ENCODE measurements around the gene TMEM178B.

Gene TMEM178B

GRCh38 chr7:141288626-141289025 lies 214.8 kb downstream of the TMEM178B start:
- Histone ChIP-seq H3K36me3 (replicated peaks in 1 of 2; ENCODE audit: control insufficient read depth in 2 of 2, insufficient read depth in 2 of 2, low read length in 2 of 2) (no peaks in the 10 kb centered on the region), H3K27me3 (ENCODE audit: control insufficient read depth in 3 of 3, insufficient read depth in 3 of 3, low read depth in 1 of 3, low read length in 3 of 3) (no peaks in the 10 kb centered on the region), H2BK5ac (ENCODE audit: low read length) (no peak overlapping the region), H4K8ac (ENCODE audit: low read depth, low read length) (no peak overlapping the region), H3K4me1 (ENCODE audit: control insufficient read depth in 2 of 2, insufficient read depth in 1 of 2, low read depth in 1 of 2, low read length in 2 of 2) (peaks cover 0 to 1% of the 10 kb centered on the region in 2 donors), H3K4me3 (ENCODE audit: low read length in 2 of 2) (no peak overlapping the region), H2AFZ (ENCODE audit: low read length) (no peak overlapping the region), H3K14ac (ENCODE audit: low read length) (no peak overlapping the region), H2BK120ac (ENCODE audit: low read depth, low read length) (no peak overlapping the region), H3K9me3 (replicated peaks in 1 of 2; ENCODE audit: control insufficient read depth in 2 of 2, insufficient read depth in 1 of 2, low read depth in 1 of 2, low read length in 2 of 2) (no peaks in the 10 kb centered on the region), H3K9ac (ENCODE audit: low read depth, low read length, poor library complexity) (no peak overlapping the region), H3K79me1 (ENCODE audit: low read depth, low read length) (no peaks in the 10 kb centered on the region), H3K27ac (replicated peaks; ENCODE audit: low read length) (no peak overlapping the region), H2BK12ac (ENCODE audit: low read length) (no peak overlapping the region), H3K23ac (ENCODE audit: low read depth, low read length, poor library complexity) (no peak overlapping the region), H3K4me2 (ENCODE audit: insufficient read depth, low read length, poor library complexity, severe bottlenecking) (no peak overlapping the region), H4K91ac (ENCODE audit: low read depth, low read length, poor library complexity) (no peak overlapping the region), H2AK5ac (ENCODE audit: low read depth, low read length) (no peak overlapping the region), H3K18ac (ENCODE audit: low read length) (no peak overlapping the region), H2BK15ac (ENCODE audit: low read length) (no peak overlapping the region), H3K4ac (ENCODE audit: low read length) (no peak overlapping the region)
- DNase-seq (ENCODE audit: low spot score): no peak
- WGBS, 2 donors (ENCODE audit: extremely low coverage in 2 of 2, insufficient read length in 2 of 2, insufficient replicate concordance in 1 of 2): no CpG with 5 or more reads among the region's 7 CpGs

DNA sequence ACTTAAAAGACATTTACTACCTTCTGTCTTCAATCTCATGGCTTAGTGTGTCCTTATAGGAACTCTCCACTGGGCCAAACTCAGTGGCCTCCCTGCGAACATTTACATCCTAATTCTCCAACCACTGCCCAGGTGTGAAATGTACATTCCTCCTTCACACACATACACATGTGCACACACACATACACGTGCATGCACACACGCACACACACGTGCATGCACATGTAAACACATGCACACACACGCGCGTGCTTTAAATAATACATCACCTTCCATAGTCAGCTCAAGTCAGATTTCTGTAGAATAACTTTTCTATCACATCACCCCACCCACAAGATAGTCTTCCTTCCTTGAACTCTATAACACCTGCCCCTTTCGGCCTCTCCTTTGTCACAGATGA lies 216.5 kb downstream of the TMEM178B start:
- no peaks in the 10 kb centered on the region for H3K27me3 ChIP-seq (ENCODE audit: control insufficient read depth in 3 of 3, insufficient read depth in 3 of 3, low read depth in 1 of 3, low read length in 3 of 3)
- H2AFZ ChIP-seq (ENCODE audit: low read length): no peak overlapping the region
- no peak overlapping the region for H3K14ac ChIP-seq (ENCODE audit: low read length)
- no peaks in the 10 kb centered on the region for H3K79me1 ChIP-seq (ENCODE audit: low read depth, low read length)
- no peaks in the 10 kb centered on the region for H3K36me3 ChIP-seq (replicated peaks in 1 of 2; ENCODE audit: control insufficient read depth in 2 of 2, insufficient read depth in 2 of 2, low read length in 2 of 2)
- H2AK5ac ChIP-seq (ENCODE audit: low read depth, low read length): no peak overlapping the region
- no peak overlapping the region for H4K91ac ChIP-seq (ENCODE audit: low read depth, low read length, poor library complexity)
- H3K9ac ChIP-seq (ENCODE audit: low read depth, low read length, poor library complexity): no peak overlapping the region
- no peak overlapping the region for H4K8ac ChIP-seq (ENCODE audit: low read depth, low read length)
- no peak overlapping the region for H3K27ac ChIP-seq (replicated peaks; ENCODE audit: low read length)
- H2BK12ac ChIP-seq (ENCODE audit: low read length): no peak overlapping the region
- no peak overlapping the region for H3K4me3 ChIP-seq (ENCODE audit: low read length in 2 of 2)
- H2BK120ac ChIP-seq (ENCODE audit: low read depth, low read length): no peak overlapping the region
- DNase-seq (ENCODE audit: low spot score): no peak
- H3K4ac ChIP-seq (ENCODE audit: low read length): no peak overlapping the region
- no peak overlapping the region for H3K4me2 ChIP-seq (ENCODE audit: insufficient read depth, low read length, poor library complexity, severe bottlenecking)
- H3K9me3 ChIP-seq (replicated peaks in 1 of 2; ENCODE audit: control insufficient read depth in 2 of 2, insufficient read depth in 1 of 2, low read depth in 1 of 2, low read length in 2 of 2): no peaks in the 10 kb centered on the region
- peaks cover 0 to 6% of the 10 kb centered on the region in 2 donors for H3K4me1 ChIP-seq (ENCODE audit: control insufficient read depth in 2 of 2, insufficient read depth in 1 of 2, low read depth in 1 of 2, low read length in 2 of 2)
- H3K18ac ChIP-seq (ENCODE audit: low read length): no peak overlapping the region
- no CpG with 5 or more reads among the region's 8 CpGs for WGBS, 2 donors (ENCODE audit: extremely low coverage in 2 of 2, insufficient read length in 2 of 2, insufficient replicate concordance in 1 of 2)
- no peak overlapping the region for H2BK15ac ChIP-seq (ENCODE audit: low read length)
- no peak overlapping the region for H2BK5ac ChIP-seq (ENCODE audit: low read length)
- no peak overlapping the region for H3K23ac ChIP-seq (ENCODE audit: low read depth, low read length, poor library complexity)

DNA sequence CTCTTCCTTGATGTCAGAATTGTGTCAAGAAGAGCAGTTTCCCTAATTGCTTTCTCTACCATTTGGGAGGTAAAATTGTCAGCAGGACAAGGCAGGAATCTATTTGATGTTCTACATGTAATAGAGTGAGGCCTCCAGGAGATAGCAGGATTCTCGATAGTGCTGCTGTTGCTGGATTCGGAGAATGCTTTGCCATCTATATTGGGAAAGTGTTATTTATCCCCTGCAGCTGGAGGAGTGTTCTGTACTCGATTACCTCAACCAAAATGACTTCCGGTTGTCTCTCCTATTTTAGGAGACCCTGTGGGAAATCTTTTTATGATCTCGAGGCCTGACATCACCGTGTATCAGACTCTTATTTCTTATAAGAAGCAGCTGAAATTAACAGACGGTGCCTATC lies 217.1 kb downstream of the TMEM178B start:
- Histone ChIP-seq H3K27ac (replicated peaks; ENCODE audit: low read length) (no peak overlapping the region), H2BK120ac (ENCODE audit: low read depth, low read length) (no peak overlapping the region), H3K79me1 (ENCODE audit: low read depth, low read length) (no peaks in the 10 kb centered on the region), H3K9me3 (replicated peaks in 1 of 2; ENCODE audit: control insufficient read depth in 2 of 2, insufficient read depth in 1 of 2, low read depth in 1 of 2, low read length in 2 of 2) (no peaks in the 10 kb centered on the region), H3K36me3 (replicated peaks in 1 of 2; ENCODE audit: control insufficient read depth in 2 of 2, insufficient read depth in 2 of 2, low read length in 2 of 2) (no peaks in the 10 kb centered on the region), H3K4me2 (ENCODE audit: insufficient read depth, low read length, poor library complexity, severe bottlenecking) (no peak overlapping the region), H4K8ac (ENCODE audit: low read depth, low read length) (no peak overlapping the region), H4K91ac (ENCODE audit: low read depth, low read length, poor library complexity) (no peak overlapping the region), H3K14ac (ENCODE audit: low read length) (no peak overlapping the region), H3K9ac (ENCODE audit: low read depth, low read length, poor library complexity) (no peak overlapping the region), H3K4me1 (ENCODE audit: control insufficient read depth in 2 of 2, insufficient read depth in 1 of 2, low read depth in 1 of 2, low read length in 2 of 2) (peaks cover 0 to 6% of the 10 kb centered on the region in 2 donors), H3K18ac (ENCODE audit: low read length) (no peak overlapping the region), H3K23ac (ENCODE audit: low read depth, low read length, poor library complexity) (no peak overlapping the region), H2BK15ac (ENCODE audit: low read length) (no peak overlapping the region), H2BK12ac (ENCODE audit: low read length) (no peak overlapping the region), H2AK5ac (ENCODE audit: low read depth, low read length) (no peak overlapping the region), H2BK5ac (ENCODE audit: low read length) (no peak overlapping the region), H3K4me3 (ENCODE audit: low read length in 2 of 2) (no peak overlapping the region), H2AFZ (ENCODE audit: low read length) (no peak overlapping the region), H3K4ac (ENCODE audit: low read length) (no peak overlapping the region), H3K27me3 (ENCODE audit: control insufficient read depth in 3 of 3, insufficient read depth in 3 of 3, low read depth in 1 of 3, low read length in 3 of 3) (no peaks in the 10 kb centered on the region)
- WGBS, 2 donors (ENCODE audit: extremely low coverage in 2 of 2, insufficient read length in 2 of 2, insufficient replicate concordance in 1 of 2): no CpG with 5 or more reads among the region's 7 CpGs
- no peak for DNase-seq (ENCODE audit: low spot score)

DNA sequence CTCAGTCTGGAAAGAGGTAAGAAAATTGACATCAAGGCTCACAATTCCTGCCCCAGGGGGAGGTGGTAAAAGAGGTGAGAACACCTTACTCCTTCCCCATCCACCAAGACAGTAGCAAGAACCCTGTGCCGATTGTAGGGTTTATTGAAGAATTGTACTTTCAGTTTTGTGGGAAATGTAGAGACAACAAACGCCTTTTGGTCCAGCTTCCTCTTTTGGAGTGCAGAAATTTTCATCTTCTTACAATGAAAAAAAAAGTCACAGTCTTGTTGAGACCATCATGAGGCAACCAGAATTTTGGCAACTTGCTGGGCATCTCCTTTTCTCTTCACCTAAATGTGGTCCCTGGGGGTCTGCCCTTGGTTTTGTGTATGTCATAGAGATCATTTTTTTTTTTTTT lies 217.7 kb downstream of the TMEM178B start:
- H3K4me2 ChIP-seq (ENCODE audit: insufficient read depth, low read length, poor library complexity, severe bottlenecking): no peak overlapping the region
- H3K23ac ChIP-seq (ENCODE audit: low read depth, low read length, poor library complexity): no peak overlapping the region
- H3K9me3 ChIP-seq (replicated peaks in 1 of 2; ENCODE audit: control insufficient read depth in 2 of 2, insufficient read depth in 1 of 2, low read depth in 1 of 2, low read length in 2 of 2): no peaks in the 10 kb centered on the region
- H2BK15ac ChIP-seq (ENCODE audit: low read length): no peak overlapping the region
- H3K4ac ChIP-seq (ENCODE audit: low read length): no peak overlapping the region
- no peak overlapping the region for H2AK5ac ChIP-seq (ENCODE audit: low read depth, low read length)
- no peak overlapping the region for H3K9ac ChIP-seq (ENCODE audit: low read depth, low read length, poor library complexity)
- H2BK5ac ChIP-seq (ENCODE audit: low read length): no peak overlapping the region
- DNase-seq (ENCODE audit: low spot score): no peak
- no peak overlapping the region for H3K27ac ChIP-seq (replicated peaks; ENCODE audit: low read length)
- H3K36me3 ChIP-seq (replicated peaks in 1 of 2; ENCODE audit: control insufficient read depth in 2 of 2, insufficient read depth in 2 of 2, low read length in 2 of 2): no peaks in the 10 kb centered on the region
- H3K79me1 ChIP-seq (ENCODE audit: low read depth, low read length): no peaks in the 10 kb centered on the region
- no CpG with 5 or more reads among the region's 2 CpGs for WGBS, 2 donors (ENCODE audit: extremely low coverage in 2 of 2, insufficient read length in 2 of 2, insufficient replicate concordance in 1 of 2)
- H4K91ac ChIP-seq (ENCODE audit: low read depth, low read length, poor library complexity): no peak overlapping the region
- H4K8ac ChIP-seq (ENCODE audit: low read depth, low read length): no peak overlapping the region
- H3K4me3 ChIP-seq (ENCODE audit: low read length in 2 of 2): no peak overlapping the region
- no peaks in the 10 kb centered on the region for H3K27me3 ChIP-seq (ENCODE audit: control insufficient read depth in 3 of 3, insufficient read depth in 3 of 3, low read depth in 1 of 3, low read length in 3 of 3)
- H2BK120ac ChIP-seq (ENCODE audit: low read depth, low read length): no peak overlapping the region
- H3K18ac ChIP-seq (ENCODE audit: low read length): no peak overlapping the region
- no peak overlapping the region for H3K14ac ChIP-seq (ENCODE audit: low read length)
- no peak overlapping the region for H2BK12ac ChIP-seq (ENCODE audit: low read length)
- H3K4me1 ChIP-seq (ENCODE audit: control insufficient read depth in 2 of 2, insufficient read depth in 1 of 2, low read depth in 1 of 2, low read length in 2 of 2): peaks cover 0 to 6% of the 10 kb centered on the region in 2 donors
- no peak overlapping the region for H2AFZ ChIP-seq (ENCODE audit: low read length)
